GM10266 (cell line): ENCODE data around the gene AP3B2.

ENCODE experiments used
- DNase-seq: peaks from one replicate; pipeline ENCODE4 v3.0.0; 2012; ENCODE audit errors: extremely low spot score
- CTCF ChIP-seq: IDR thresholded peaks from 2 replicates; pipeline ENCODE4 v1.5.1; 2012; ENCODE audit warnings: mild to moderate bottlenecking, low read depth; ENCODE audit not compliant: control insufficient read depth, insufficient read depth; ENCODE audit errors: missing control alignments

The AP3B2 gene

DNA sequence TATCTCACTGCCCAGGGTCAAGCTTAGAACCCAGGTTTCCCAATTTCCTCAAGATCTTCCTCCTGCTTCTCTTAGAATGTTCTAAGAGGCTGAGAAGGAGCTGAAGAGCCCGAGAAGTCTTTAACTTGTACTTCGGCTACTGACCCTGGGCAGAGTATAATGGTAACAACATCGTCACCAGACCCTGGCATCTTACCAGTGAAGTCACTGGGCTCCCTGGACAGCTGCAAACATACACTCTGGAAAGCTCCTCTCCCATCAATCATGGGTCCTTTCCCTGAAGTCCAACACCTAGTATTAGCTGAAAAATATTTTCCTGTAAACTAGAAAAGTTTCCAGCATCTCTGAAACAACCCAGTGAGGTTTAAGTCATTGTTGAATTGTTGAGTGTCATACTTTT is 85.2 kb downstream of the AP3B2 start:
- no peak for DNase-seq
- no peak for TF ChIP-seq CTCF

- no peak for DNase-seq
- TF ChIP-seq CTCF: no peak
Measured at GRCh38 chr15:82624008-82624407, 85.7 kb downstream of the AP3B2 start.

DNA sequence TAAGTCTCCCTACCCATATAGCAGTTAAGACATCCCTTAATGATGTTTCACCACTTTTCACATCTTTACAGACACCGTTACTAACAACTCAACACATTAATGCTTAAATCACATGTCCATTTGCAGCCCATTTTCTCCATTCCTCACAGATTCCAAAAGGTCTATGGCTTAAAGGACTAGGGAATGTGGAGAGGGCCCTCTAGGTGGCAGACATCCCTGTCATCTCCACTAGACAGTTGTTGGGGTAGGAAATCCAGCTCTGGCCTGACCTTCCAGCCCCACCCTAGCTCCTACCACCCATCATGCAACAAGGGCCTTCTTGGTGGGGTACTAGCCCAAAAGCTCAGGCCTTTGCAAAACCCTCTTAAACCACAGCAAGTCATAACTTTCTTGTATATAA is 87.7 kb downstream of the AP3B2 start:
- DNase-seq: no peak
- no peak for TF ChIP-seq CTCF

DNA sequence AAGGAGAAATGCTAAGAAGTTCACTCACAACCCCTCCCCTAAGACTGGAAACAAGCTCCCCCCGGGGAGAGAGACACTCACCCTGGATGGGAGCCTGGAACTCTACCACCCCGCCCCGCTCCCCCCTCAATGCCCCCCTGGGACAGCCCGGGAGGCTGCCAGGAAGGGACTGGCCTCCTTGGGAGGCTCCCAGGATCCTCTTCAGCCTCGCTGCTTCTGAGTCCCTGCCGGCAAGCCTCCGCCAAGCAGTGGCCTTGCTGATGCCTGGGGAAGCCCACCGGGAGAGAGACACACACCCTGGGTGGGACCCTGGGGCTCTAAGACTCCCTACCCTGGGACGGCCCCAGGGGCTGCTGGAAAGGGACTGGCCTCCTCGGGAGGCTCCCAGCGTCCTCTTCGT is 95.9 kb downstream of the AP3B2 start:
- TF ChIP-seq CTCF: no peak
- no peak for DNase-seq

GRCh38 chr15:82611348-82611747 is 98.3 kb downstream of the AP3B2 start:
- no peak for DNase-seq
- no peak for TF ChIP-seq CTCF
